GM19240 (cell line): Measurements from ENCODE around the gene PPARG.
"Not testable (repeated sequence)": the region's sequence is repeated elsewhere in the genome, so short reads cannot be mapped to it uniquely, and the experiment has no call there.

ENCODE experiments used
- DNase-seq: peaks from one replicate; pipeline ENCODE4 v3.0.0; 2011; ENCODE audit warnings: low spot score; ENCODE audit not compliant: insufficient read length

The PPARG gene

GRCh38 chr3:12288182-12289129, at the start of gene PPARG:
Gene PPARG (plus strand): TSS chr3:12289070. CDS start chr3:12379712, 90,642 bp downstream.
- no peak for DNase-seq

GRCh38 chr3:12239301-12239700, 49.6 kb upstream of the PPARG start:
- DNase-seq: no peak

GRCh38 chr3:12242772-12243171, 46.1 kb upstream of the PPARG start:
- no peak for DNase-seq

- no peak for DNase-seq
Measured at GRCh38 chr3:12246497-12247163, 42.2 kb upstream of the PPARG start.

- no peak for DNase-seq
Measured at GRCh38 chr3:12247411-12247810, 41.5 kb upstream of the PPARG start.

- DNase-seq: no peak
Measured at GRCh38 chr3:12249519-12249918, 39.4 kb upstream of the PPARG start.

GRCh38 chr3:12252889-12253288, 36.0 kb upstream of the PPARG start:
- no peak for DNase-seq

GRCh38 chr3:12253516-12254343, 35.1 kb upstream of the PPARG start:
- no peak for DNase-seq

GRCh38 chr3:12255393-12255792, 33.5 kb upstream of the PPARG start:
- no peak for DNase-seq

- DNase-seq: no peak
Measured at GRCh38 chr3:12258911-12259310, 30.0 kb upstream of the PPARG start.

- DNase-seq: not testable (repeated sequence)
Measured at GRCh38 chr3:12262173-12262572, 26.7 kb upstream of the PPARG start.

GRCh38 chr3:12265508-12265907, 23.4 kb upstream of the PPARG start:
- DNase-seq: no peak

- DNase-seq: no peak
Measured at GRCh38 chr3:12266038-12266437, 22.8 kb upstream of the PPARG start.

GRCh38 chr3:12267376-12268030, 21.4 kb upstream of the PPARG start:
- no peak for DNase-seq

- no peak for DNase-seq
Measured at GRCh38 chr3:12268049-12268735, 20.7 kb upstream of the PPARG start.

- no peak for DNase-seq
Measured at GRCh38 chr3:12270976-12271375, 17.9 kb upstream of the PPARG start.

- peak; percentile 43 for DNase-seq
Measured at GRCh38 chr3:12273045-12273695, 15.7 kb upstream of the PPARG start.

GRCh38 chr3:12275974-12276650, 12.8 kb upstream of the PPARG start:
- DNase-seq: no peak

- not testable (repeated sequence) for DNase-seq
Measured at GRCh38 chr3:12276827-12277226, 12.0 kb upstream of the PPARG start.
